ENCODE data around the gene PHLDA3.

The PHLDA3 gene

GRCh38 chr1:201454608-201455007 is 14.4 kb downstream of the PHLDA3 start:
- Histone ChIP-seq H3K9me3 (ENCODE audit: control insufficient read depth, insufficient read depth, low read length) (no peaks in the 10 kb centered on the region), H4K20me1 (ENCODE audit: control insufficient read depth, insufficient read depth, low read depth, low read length) (no peaks in the 10 kb centered on the region), H3F3A (ENCODE audit: control insufficient read depth, insufficient read depth) (no peaks in the 10 kb centered on the region), H3K27me3 (ENCODE audit: control insufficient read depth, low read length) (peaks cover 10% of the 10 kb centered on the region; the same call in 1 of the 2 replicates), H3K4me2 (ENCODE audit: low read length) (no peak overlapping the region), H3K36me3 (ENCODE audit: control insufficient read depth, low read length) (no peaks in the 10 kb centered on the region), H3K27ac (ENCODE audit: low read depth, low read length) (no peak overlapping the region), H3K79me2 (ENCODE audit: control insufficient read depth, low read length) (no peaks in the 10 kb centered on the region), H3K4me1 (ENCODE audit: control insufficient read depth, low read length) (peaks cover 15% of the 10 kb centered on the region), H3K4me3 (ENCODE audit: low read length) (no peak overlapping the region), H3K9me2 (replicated peaks; ENCODE audit: control insufficient read depth, low read length) (no peaks in the 10 kb centered on the region)
- TF ChIP-seq CTCF (IDR thresholded peaks at IDR 0.05; ENCODE audit: low read depth, low read length, poor library complexity, severe bottlenecking), result no peak
- no peak for TF ChIP-seq EZH2phosphoT487 (IDR thresholded peaks at IDR 0.05; ENCODE audit: borderline replicate concordance, low read length)

- no peaks in the 10 kb centered on the region for H3K9me2 ChIP-seq (replicated peaks; ENCODE audit: control insufficient read depth, low read length)
- H3K36me3 ChIP-seq (ENCODE audit: control insufficient read depth, low read length), result no peaks in the 10 kb centered on the region
- no peaks in the 10 kb centered on the region for H3K79me2 ChIP-seq (ENCODE audit: control insufficient read depth, low read length)
- TF ChIP-seq CTCF (IDR thresholded peaks at IDR 0.05; ENCODE audit: low read depth, low read length, poor library complexity, severe bottlenecking) (no peak), EZH2phosphoT487 (IDR thresholded peaks at IDR 0.05; ENCODE audit: borderline replicate concordance, low read length) (no peak)
- H3K4me2 ChIP-seq (ENCODE audit: low read length), result no peak overlapping the region
- H3K27ac ChIP-seq (ENCODE audit: low read depth, low read length), result no peak overlapping the region
- H3K9me3 ChIP-seq (ENCODE audit: control insufficient read depth, insufficient read depth, low read length), result no peaks in the 10 kb centered on the region
- H3K4me1 ChIP-seq (ENCODE audit: control insufficient read depth, low read length), result peaks cover 22% of the 10 kb centered on the region
- H3K4me3 ChIP-seq (ENCODE audit: low read length), result no peak overlapping the region
- no peaks in the 10 kb centered on the region for H4K20me1 ChIP-seq (ENCODE audit: control insufficient read depth, insufficient read depth, low read depth, low read length)
- H3F3A ChIP-seq (ENCODE audit: control insufficient read depth, insufficient read depth), result no peaks in the 10 kb centered on the region
- H3K27me3 ChIP-seq (ENCODE audit: control insufficient read depth, low read length), result peaks cover 10% of the 10 kb centered on the region
These were observed 16.1 kb downstream of the PHLDA3 start for GRCh38 chr1:201452866-201453265.

GRCh38 chr1:201450721-201451291 is 18.2 kb downstream of the PHLDA3 start:
- no peak overlapping the region for H3K27ac ChIP-seq (ENCODE audit: low read depth, low read length)
- no peaks in the 10 kb centered on the region for H3K79me2 ChIP-seq (ENCODE audit: control insufficient read depth, low read length)
- H3K27me3 ChIP-seq (ENCODE audit: control insufficient read depth, low read length), result peaks cover 14% of the 10 kb centered on the region

More at GRCh38 chr1:201450721-201451291, 18.2 kb downstream of the PHLDA3 start:
- Histone ChIP-seq H3K36me3 (ENCODE audit: control insufficient read depth, low read length) (no peaks in the 10 kb centered on the region), H3K4me2 (ENCODE audit: low read length) (no peak overlapping the region), H3F3A (ENCODE audit: control insufficient read depth, insufficient read depth) (no peaks in the 10 kb centered on the region), H3K4me3 (ENCODE audit: low read length) (no peak overlapping the region), H3K9me2 (replicated peaks; ENCODE audit: control insufficient read depth, low read length) (no peaks in the 10 kb centered on the region), H4K20me1 (ENCODE audit: control insufficient read depth, insufficient read depth, low read depth, low read length) (no peaks in the 10 kb centered on the region), H3K9me3 (ENCODE audit: control insufficient read depth, insufficient read depth, low read length) (no peaks in the 10 kb centered on the region), H3K4me1 (ENCODE audit: control insufficient read depth, low read length) (peaks cover 13% of the 10 kb centered on the region)
- TF ChIP-seq CTCF (IDR thresholded peaks at IDR 0.05; ENCODE audit: low read depth, low read length, poor library complexity, severe bottlenecking) (no peak), EZH2phosphoT487 (IDR thresholded peaks at IDR 0.05; ENCODE audit: borderline replicate concordance, low read length) (no peak)

Data from DOHH2 (cell line).